GM18499 (cell line): ENCODE data around the gene CD4.
A peak's percentile ranks its signal among the peaks of the same experiment; 100 is the strongest.

Experiments used
- ATAC-seq: cut with Tn5 transposase; IDR thresholded peaks from one replicate; pipeline ENCODE4 v1.9.1; 2021; ENCODE audit warnings: moderate number of reproducible peaks; ENCODE audit not compliant: insufficient read depth, unreplicated experiment

Gene CD4

DNA sequence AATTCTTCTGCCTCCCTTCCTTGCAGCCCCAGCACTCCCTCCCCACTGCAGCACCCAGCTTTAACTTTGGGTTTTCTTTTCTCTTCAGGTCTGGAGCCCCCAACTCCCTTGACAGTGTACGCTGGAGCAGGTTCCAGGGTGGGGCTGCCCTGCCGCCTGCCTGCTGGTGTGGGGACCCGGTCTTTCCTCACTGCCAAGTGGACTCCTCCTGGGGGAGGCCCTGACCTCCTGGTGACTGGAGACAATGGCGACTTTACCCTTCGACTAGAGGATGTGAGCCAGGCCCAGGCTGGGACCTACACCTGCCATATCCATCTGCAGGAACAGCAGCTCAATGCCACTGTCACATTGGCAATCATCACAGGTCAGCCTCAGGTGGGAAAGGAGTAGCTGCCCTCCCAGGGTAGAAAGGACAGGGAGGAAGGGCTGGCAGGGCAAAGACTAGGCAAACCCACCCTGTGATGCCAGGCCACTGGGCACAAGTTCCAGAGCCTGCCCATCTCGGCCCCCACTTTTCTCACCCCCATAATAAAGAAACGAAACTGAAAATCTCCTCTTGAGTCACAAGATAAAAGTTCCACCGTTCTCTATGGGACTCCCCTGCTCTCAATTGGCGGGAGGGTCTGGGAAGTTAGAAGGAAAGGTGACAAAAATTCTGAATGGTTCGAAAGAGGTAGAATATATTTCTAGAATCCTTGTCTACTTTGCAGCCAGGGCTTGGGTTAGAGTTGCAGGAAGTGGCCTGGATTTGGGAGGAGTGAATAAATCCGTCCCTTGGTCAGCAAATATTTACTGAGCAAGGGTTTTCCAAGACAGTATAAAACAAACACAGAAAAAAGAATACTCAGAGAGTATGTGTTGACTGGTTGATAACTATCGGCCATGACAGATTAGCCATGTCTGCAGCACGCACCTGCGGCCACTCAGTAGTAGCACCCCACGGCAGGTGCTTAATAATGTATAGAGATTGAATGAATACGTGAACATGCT lies 13.8 kb upstream of the CD4 start:
- ATAC-seq, result no peak

- ATAC-seq, result no peak
Observed at GRCh38 chr12:6777386-6777785, 11.9 kb upstream of the CD4 start.

- ATAC-seq, result no peak
Observed at GRCh38 chr12:6778217-6778573, 11.1 kb upstream of the CD4 start.

DNA sequence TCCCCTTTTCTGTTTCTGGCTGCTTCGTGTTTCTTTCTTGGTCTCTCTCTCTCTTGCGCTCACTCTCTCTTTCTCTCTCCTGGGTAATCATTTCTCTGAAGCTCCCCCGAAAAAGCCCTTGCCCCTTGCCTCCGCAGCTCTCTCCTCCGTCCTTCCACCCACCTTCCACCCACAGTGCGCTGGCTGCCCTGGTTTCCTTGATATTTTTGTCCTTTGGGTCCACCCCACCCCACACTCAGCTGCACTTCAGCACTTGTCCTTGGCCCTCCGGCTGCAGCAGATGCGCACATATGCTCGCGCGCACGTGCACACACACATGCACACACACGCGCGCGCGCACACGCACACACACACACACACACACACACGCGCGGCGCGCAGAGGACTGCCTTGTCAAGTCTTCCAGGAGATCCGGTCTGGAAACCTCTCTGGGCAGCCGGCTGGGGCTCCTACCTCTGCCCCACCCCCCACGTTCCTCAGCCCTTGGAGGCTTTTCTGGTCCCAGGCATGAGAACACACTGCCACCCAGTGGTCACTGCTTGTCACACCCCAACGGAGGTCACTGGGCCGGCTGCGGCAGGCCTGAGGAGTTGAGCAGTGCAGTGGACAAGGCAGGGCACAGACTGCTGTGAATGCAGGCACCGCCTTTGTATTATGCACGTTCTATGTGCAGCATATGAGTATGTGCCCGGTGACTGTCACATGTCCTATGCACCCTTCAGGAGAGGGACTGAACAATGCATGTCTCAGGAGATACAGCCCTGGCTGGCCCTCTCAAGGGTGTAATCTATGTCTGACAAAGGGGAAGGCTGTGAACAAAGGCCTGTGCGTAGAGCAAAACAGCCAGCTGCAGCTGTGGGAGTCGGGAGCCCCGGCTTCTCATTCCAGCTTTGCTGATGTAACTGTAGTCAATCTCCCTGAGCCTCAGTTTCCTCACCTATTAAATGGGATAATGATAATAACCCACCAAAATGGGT lies 10.5 kb upstream of the CD4 start:
- ATAC-seq, result peak; percentile 59

DNA sequence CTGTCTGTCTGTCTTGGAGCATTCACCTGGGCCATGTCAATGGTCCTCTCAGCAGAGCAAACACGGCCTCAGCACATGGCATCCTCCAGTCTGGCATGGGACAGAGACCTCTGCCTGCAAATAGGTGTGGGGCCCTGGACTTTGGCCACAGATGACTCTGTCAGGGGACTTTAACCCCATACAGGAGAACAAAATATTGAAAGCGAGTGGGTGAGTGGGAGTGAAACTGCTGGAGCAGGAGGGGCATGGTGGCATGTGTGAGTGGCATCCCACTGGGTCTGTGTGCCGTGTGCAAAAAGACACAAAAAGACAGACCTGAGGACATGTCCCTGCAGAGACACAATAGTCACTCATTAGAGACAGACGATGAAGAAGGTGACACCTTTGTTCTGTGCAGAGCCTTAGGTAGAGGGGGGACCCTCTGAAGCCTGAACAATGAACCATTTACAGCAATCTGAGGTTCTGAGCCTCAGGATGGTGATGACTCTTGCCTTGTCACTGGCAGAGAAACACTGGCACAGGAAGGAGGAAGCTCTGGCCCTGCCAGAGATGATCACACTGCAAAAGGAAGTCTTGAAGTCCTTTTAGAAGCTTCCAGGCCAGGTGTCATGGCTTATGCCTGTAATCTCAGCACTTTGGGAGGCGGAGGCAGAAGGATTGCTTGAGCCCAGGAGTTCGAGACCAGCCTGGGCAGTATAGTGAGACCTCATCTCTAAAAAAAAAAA lies 9.5 kb upstream of the CD4 start:
- ATAC-seq, result no peak

- no peak for ATAC-seq
Observed at GRCh38 chr12:6780573-6780972, 8.8 kb upstream of the CD4 start.

DNA sequence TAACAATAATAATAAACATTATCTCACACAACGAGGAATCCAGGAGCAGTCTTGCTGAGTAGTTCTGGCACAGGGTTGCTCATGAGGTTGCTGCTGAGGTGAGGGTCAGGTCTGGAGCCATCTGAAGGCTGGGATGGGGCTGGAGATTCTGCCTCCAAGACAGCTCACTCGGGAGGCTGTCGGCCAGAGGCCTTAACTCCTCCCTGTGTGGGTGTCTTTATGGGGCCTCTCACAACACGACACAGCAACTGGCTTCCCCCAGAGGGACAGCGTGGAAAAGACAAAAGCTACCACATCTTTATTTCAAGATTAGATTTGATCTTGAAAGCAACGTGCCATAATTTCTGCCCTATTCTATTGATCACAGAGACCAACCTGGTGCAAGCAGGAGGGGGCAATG lies 7.2 kb upstream of the CD4 start:
- no peak for ATAC-seq

DNA sequence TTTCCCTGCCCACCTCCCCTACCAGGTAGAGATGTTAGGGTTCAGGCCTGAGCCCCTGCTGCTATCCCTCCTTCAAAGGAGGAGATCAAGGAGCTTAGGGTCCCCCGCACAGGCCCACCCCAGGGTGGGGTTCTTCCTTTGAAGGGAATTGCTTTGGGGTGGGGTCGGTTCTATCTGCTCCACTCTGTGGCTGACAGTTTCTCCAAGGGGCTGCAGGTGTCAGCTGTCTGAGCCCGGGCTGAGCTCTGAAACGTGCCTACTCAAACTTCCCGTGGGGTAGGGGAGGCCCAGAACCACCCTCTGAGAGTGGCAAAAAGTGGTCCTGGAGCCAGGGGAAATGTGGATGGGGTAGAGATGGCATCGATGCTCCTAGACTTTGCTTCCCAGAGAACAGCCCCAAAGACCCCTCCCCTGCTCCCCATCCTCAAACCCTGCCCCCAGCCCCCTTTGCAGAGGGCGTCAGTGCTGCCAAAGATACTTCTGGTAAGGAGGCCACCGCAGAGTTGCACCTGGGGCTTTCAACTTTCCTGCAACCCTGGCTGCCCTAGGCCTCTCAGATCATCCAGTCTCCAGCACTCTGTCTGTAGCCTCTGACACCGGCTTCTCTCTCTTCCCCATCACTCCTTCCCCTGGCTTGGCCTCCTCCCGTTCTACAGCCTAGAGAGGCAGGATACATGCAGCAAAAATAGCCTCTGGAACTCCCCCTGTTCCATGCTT lies 6.3 kb upstream of the CD4 start:
- ATAC-seq, result no peak

DNA sequence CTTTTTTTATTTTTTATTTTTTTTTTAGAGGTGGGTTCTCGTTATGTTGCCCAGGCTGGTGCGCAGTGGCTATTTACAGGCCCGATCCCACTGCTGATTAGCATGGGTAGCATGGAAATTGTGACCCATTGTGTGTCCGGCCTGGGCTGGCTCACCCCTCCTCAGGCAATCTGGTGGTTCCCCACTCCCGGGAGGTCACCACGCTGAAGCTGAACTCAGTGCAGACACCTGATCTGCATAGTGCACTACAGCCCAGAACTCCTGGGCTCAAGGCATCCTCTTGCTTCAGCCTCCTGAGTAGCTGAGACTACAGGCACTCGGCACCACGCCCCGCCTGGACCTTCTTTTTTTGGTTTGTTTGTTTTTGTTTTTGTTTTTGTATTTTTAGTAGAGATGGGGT lies 5.5 kb upstream of the CD4 start:
- no peak for ATAC-seq

DNA sequence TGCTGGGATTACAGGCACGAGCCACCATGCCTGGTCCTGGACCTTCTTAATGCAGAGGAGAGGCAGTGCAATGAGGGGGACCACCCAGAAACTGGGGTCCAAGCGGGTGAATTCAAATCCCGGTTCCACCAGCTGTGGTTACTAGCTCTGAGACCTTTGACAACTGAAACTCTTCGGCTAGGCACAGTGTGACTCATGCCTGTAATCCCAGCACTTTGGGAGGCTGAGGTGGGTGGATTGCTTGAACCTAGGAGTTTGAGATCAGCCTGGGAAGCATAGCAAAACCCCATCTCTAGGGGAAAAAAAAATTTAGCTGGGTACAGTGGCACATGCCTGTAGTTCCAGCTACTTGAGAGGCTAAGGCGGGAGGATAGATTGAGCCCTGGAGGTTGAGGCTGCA lies 5.0 kb upstream of the CD4 start:
- no peak for ATAC-seq

GRCh38 chr12:6784761-6785160 lies 4.6 kb upstream of the CD4 start:
- no peak for ATAC-seq

DNA sequence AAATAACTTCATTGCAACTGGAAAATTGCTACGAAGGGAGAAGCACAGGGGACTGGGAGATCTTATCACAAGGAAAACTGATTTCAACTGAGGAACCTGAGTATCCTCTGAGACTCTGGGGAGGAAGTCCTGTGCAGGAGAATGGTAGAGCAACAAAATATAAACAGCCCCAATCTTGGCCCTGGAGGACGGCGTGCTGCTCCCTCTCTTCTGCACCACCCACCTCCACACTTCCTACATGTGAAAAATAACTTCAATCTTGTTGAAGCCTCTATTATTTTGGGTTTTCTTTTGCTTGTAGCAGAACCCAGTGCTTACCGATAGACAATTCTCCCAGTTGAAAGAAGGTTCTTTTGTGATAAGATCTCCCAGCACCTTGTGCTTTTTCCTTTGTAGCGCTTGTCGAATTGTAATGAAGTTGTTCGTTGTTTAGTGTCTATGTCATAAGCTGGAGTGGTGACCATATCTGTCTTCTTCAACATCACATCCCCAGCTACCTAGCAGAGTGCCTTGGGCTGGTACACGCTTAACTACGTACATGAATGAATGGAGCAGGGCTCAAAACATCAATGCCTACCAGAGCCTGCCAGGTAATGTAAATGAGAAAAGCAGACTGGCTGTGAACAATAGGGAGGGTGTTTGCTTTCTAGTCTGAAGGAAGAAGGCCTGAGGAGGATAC lies 2.8 kb upstream of the CD4 start:
- ATAC-seq, result no peak

DNA sequence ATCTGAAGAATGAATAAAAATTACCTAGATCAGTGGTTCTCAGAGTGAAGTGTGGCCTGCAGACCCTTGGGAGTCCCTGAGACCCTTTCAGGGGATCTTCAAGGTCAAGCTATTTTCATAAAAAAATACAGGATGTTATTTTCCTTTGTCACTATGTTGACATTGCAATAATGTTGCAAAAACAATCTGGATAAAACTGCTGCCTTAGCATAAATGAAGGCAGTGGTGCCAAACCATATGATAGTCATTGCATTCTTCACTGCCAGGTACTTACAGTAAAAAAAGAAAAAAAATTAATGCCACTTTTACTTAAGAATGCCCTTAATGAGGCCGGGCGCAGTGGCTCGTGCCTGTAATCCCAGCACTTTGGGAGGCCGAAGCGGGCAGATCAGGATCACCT lies 2.0 kb upstream of the CD4 start:
- no peak for ATAC-seq

GRCh38 chr12:6790496-6791150 lies 1.3 kb downstream of the CD4 start:
- no peak for ATAC-seq

- no peak for ATAC-seq
Observed at GRCh38 chr12:6791931-6792520, 2.7 kb downstream of the CD4 start.

DNA sequence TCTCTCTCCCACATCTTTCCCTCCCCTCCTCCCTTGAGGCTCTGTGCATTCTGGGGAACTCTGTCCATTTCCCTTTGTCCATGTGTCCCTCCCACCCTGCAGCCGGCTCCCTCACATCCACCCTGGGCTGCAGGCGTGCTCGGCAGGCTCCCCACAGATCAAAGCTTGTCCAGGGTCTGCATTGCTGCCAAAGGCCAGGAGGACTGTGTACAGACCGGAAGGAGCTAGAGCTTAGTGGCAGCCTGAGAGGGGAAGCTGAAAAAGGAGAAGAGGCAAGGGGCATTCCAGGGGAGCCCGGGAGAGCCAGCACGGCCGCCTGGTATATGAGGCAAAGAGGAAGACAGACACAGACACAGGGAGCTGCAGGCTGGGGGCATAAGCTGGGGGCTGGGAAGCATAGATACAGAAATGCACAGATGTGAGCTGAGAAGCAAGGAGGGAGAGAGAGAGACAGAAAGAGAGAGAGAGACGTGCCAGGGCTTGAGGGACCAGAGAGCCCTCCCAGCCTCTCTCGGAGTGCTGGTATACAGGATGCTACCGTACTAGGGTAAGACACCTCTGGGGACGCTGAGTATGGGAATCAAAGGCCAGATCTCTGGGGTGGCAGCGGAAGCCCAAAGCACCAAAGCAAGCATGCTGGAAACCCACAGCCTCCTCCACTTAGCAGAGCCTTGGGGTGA lies 3.3 kb downstream of the CD4 start:
- ATAC-seq, result no peak

DNA sequence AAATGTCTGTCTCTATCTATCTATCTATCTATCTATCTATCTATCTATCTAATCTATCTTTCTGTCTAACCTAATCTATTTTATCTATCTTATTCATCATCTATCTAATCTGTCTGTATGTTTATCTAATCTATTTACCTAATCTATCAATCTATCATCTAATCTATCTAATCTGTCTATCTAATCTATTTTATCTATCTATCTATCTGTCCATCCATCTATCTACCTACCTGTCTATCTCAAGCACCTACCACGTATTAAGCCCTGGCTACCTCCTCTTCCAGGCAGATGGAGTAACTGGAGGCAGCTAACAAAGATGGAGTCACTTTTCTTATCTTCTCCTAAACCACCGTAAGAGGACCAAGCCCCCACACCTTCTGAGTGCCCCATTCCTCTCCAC lies 5.8 kb downstream of the CD4 start:
- ATAC-seq, result no peak

- no peak for ATAC-seq
Observed at GRCh38 chr12:6796576-6796975, 7.2 kb downstream of the CD4 start.
